Liver (tissue), 3 donors: ENCODE data around the gene MXD3.
A peak's percentile ranks its signal among the peaks of the same experiment; 100 is the strongest.

Source experiments
- CTCF ChIP-seq: fragments of 150-350 bp; IDR thresholded peaks from 2 replicates; pipeline ENCODE4 v1.5.1; 2017; ENCODE audit warnings: improper control_type of control experiment, low read depth, low read length; ENCODE audit not compliant: missing input control
- EGR1 ChIP-seq, 2 donors: IDR thresholded peaks; 2 replicates each; pipeline ENCODE4 v1.6.1; 2016 to 2018; ENCODE audit warnings: antibody characterized with exemption in 2 of 2, low read depth in 2 of 2
- FOXA1 ChIP-seq: IDR thresholded peaks from 2 replicates; pipeline ENCODE4 v1.6.1; 2016; ENCODE audit warnings: antibody characterized with exemption
- HNF4A ChIP-seq, 2 donors: conservative IDR thresholded peaks; 2 replicates each; pipeline ENCODE4 v1.6.1; 2016; ENCODE audit warnings: antibody characterized with exemption in 2 of 2, mild to moderate bottlenecking in 2 of 2
- MAX ChIP-seq: IDR thresholded peaks from 2 replicates; pipeline ENCODE4 v1.6.1; 2016; ENCODE audit warnings: antibody characterized with exemption
- NR2F2 ChIP-seq: IDR thresholded peaks from 2 replicates; pipeline ENCODE4 v1.6.1; 2016; ENCODE audit warnings: antibody characterized with exemption
- RAD21 ChIP-seq, 2 donors: IDR thresholded peaks; 2 replicates each; pipeline ENCODE4 v1.6.1; 2016; ENCODE audit warnings: antibody characterized with exemption in 2 of 2, mild to moderate bottlenecking in 2 of 2
- RXRA ChIP-seq, 2 donors: IDR thresholded peaks; 2 replicates each; pipeline ENCODE4 v1.6.1; 2017 to 2018; ENCODE audit warnings: antibody characterized with exemption in 2 of 2, mild to moderate bottlenecking in 1 of 2
- SP1 ChIP-seq: IDR thresholded peaks from 2 replicates; pipeline ENCODE4 v1.6.1; 2018; ENCODE audit warnings: antibody characterized with exemption, mild to moderate bottlenecking
- TAF1 ChIP-seq: conservative IDR thresholded peaks from 2 replicates; pipeline ENCODE4 v1.6.1; 2016; ENCODE audit warnings: antibody characterized with exemption, mild to moderate bottlenecking
- YY1 ChIP-seq: IDR thresholded peaks from 2 replicates; pipeline ENCODE4 v1.6.1; 2016; ENCODE audit warnings: antibody characterized with exemption, mild to moderate bottlenecking
- TF ChIP-seq, protein P1 (sequence below): IDR thresholded peaks from 2 replicates; pipeline ENCODE4 v1.6.1; 2016; ENCODE audit warnings: antibody characterized with exemption, mild to moderate bottlenecking
- TF ChIP-seq, protein P2 (sequence below): IDR thresholded peaks from 2 replicates; pipeline ENCODE4 v1.6.1; 2016; ENCODE audit warnings: antibody characterized with exemption
- donor health status: healthy.
- donor health status: healthy.

- TF ChIP-seq MAX (peak; percentile 27), CTCF (no peak), RXRA (IDR thresholded peaks at IDR 0.05) (no peak), TAF1 (no peak), RAD21 (IDR thresholded peaks at IDR 0.05) (no peak), NR2F2 (no peak), FOXA1 (no peak), EGR1 (IDR thresholded peaks at IDR 0.05; ENCODE audit: low read depth in 2 of 2) (peak in 1 of 2 donors; percentile 13), SP1 (no peak), YY1 (no peak), HNF4A (conservative IDR thresholded peaks at IDR 0.05) (no peak)
- TF ChIP-seq, protein P1, sequence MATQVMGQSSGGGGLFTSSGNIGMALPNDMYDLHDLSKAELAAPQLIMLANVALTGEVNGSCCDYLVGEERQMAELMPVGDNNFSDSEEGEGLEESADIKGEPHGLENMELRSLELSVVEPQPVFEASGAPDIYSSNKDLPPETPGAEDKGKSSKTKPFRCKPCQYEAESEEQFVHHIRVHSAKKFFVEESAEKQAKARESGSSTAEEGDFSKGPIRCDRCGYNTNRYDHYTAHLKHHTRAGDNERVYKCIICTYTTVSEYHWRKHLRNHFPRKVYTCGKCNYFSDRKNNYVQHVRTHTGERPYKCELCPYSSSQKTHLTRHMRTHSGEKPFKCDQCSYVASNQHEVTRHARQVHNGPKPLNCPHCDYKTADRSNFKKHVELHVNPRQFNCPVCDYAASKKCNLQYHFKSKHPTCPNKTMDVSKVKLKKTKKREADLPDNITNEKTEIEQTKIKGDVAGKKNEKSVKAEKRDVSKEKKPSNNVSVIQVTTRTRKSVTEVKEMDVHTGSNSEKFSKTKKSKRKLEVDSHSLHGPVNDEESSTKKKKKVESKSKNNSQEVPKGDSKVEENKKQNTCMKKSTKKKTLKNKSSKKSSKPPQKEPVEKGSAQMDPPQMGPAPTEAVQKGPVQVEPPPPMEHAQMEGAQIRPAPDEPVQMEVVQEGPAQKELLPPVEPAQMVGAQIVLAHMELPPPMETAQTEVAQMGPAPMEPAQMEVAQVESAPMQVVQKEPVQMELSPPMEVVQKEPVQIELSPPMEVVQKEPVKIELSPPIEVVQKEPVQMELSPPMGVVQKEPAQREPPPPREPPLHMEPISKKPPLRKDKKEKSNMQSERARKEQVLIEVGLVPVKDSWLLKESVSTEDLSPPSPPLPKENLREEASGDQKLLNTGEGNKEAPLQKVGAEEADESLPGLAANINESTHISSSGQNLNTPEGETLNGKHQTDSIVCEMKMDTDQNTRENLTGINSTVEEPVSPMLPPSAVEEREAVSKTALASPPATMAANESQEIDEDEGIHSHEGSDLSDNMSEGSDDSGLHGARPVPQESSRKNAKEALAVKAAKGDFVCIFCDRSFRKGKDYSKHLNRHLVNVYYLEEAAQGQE, result no peak
- TF ChIP-seq, protein P2, sequence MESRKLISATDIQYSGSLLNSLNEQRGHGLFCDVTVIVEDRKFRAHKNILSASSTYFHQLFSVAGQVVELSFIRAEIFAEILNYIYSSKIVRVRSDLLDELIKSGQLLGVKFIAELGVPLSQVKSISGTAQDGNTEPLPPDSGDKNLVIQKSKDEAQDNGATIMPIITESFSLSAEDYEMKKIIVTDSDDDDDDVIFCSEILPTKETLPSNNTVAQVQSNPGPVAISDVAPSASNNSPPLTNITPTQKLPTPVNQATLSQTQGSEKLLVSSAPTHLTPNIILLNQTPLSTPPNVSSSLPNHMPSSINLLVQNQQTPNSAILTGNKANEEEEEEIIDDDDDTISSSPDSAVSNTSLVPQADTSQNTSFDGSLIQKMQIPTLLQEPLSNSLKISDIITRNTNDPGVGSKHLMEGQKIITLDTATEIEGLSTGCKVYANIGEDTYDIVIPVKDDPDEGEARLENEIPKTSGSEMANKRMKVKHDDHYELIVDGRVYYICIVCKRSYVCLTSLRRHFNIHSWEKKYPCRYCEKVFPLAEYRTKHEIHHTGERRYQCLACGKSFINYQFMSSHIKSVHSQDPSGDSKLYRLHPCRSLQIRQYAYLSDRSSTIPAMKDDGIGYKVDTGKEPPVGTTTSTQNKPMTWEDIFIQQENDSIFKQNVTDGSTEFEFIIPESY, result no peak
Measured at GRCh38 chr5:177306674-177307543, 4.8 kb downstream of the MXD3 start.
